ENCODE data around the gene GRIK3. TPM values are rescaled to one million over a fixed set of nuclear protein-coding genes. Genes with fewer than 3 reads are reported as not detected.

GRIK3 gene
- total RNA-seq, 2 donors from 2014 or later, result 0.30 to 0.55 TPM

DNA sequence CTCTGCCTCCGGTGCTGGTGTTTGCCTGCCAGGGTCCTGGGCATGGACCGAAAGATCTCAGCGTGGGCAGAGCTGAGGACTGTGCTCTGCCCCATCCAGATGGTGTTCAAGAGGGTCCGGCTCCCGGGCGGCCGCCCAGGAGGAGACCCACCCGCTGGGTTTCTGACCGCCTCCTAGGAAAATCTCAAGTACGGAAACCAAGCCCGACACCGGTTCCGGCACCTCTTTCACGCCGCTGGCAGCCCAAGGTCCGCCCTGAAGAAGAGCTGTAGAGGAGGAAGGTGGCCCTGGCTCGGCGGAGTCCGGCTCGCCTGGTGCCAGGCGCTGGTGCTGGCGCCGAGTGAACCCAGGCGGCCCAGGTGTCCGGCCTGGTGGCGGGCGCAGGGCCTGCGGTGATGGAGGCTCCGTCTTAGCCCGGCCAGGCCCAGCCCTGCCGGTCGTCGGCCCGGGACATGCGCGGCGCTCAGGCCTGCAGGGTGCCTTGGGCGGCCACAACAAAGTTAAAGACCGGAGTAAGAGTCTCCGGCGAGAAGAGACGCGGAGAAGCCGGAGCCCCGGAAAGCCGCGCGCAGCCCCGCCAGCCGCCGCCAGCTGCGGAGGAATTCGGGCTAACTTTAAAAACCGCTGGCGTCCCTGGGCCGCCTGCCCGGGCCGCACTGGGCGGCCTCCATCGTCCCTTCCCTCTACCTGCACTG is 1.5 kb downstream of the GRIK3 start:
- Histone ChIP-seq H3K4me3 (peak overlapping the region in 1 of 2 donors; percentile 25), H3K4me1 (peaks cover 0 to 31% of the 10 kb centered on the region in 2 donors), H3K36me3 (no peaks in the 10 kb centered on the region), H3K9me3 (no peaks in the 10 kb centered on the region), H3K27ac (no peak overlapping the region), H3K27me3 (peaks cover 19 to 45% of the 10 kb centered on the region in 2 donors)
- TF ChIP-seq, protein P1, sequence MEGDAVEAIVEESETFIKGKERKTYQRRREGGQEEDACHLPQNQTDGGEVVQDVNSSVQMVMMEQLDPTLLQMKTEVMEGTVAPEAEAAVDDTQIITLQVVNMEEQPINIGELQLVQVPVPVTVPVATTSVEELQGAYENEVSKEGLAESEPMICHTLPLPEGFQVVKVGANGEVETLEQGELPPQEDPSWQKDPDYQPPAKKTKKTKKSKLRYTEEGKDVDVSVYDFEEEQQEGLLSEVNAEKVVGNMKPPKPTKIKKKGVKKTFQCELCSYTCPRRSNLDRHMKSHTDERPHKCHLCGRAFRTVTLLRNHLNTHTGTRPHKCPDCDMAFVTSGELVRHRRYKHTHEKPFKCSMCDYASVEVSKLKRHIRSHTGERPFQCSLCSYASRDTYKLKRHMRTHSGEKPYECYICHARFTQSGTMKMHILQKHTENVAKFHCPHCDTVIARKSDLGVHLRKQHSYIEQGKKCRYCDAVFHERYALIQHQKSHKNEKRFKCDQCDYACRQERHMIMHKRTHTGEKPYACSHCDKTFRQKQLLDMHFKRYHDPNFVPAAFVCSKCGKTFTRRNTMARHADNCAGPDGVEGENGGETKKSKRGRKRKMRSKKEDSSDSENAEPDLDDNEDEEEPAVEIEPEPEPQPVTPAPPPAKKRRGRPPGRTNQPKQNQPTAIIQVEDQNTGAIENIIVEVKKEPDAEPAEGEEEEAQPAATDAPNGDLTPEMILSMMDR (IDR thresholded peaks at IDR 0.05), result no peak
- DNase-seq (ENCODE audit: low spot score), result no peak

DNA sequence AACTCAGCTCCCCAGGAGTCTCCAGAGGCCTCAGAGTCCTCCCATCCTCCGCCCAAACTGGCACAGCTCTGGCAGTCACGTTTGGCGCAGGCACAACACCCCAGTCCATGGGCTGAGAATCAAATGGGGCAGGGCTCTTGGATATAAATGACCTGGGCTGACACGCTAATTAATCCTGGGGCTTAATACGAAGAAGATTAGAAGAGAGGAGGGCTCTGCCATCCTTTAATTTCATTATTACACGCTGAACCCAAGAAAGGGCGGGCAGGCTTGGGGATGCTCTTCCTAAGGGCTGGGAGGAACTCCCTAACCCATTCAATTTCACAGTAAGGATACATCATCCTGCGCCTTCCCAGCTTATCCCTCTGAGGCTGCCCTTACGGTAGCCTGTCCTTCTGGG is 2.4 kb downstream of the GRIK3 start:
- peaks cover 19 to 39% of the 10 kb centered on the region in 2 donors for H3K27me3 ChIP-seq
- TF ChIP-seq, protein P1 (IDR thresholded peaks at IDR 0.05), result no peak
- DNase-seq (ENCODE audit: low spot score), result no peak
- H3K27ac ChIP-seq, result no peak overlapping the region
- H3K4me1 ChIP-seq, result peaks cover 0 to 31% of the 10 kb centered on the region in 2 donors
- H3K4me3 ChIP-seq, result no peak overlapping the region
- H3K9me3 ChIP-seq, result no peaks in the 10 kb centered on the region
- no peaks in the 10 kb centered on the region for H3K36me3 ChIP-seq

DNA sequence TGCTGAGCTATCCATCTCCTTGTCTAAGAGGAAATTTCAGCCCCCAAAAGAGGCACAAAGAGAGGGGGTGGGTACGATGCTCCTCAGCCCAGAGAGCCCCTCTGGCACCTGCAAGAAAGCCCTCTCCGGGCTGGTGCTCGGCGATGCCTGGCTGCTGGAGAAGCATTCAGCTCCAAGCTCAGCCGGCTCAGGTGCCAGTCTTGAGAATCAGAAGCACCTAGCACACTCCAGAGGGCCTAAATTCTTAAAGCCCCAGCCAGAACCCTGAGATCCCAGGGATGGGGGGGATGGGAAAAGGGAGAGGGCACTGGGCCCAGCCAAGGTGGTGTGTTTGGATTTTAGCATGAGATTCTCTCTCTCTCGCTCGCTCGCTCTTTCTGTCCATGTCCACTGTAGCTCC is 2.9 kb downstream of the GRIK3 start:
- peaks cover 19 to 35% of the 10 kb centered on the region in 2 donors for H3K27me3 ChIP-seq
- no peaks in the 10 kb centered on the region for H3K9me3 ChIP-seq
- no peaks in the 10 kb centered on the region for H3K36me3 ChIP-seq
- H3K4me1 ChIP-seq, result peaks cover 0 to 26% of the 10 kb centered on the region in 2 donors
- TF ChIP-seq, protein P1 (IDR thresholded peaks at IDR 0.05), result no peak
- no peak overlapping the region for H3K4me3 ChIP-seq
- no peak for DNase-seq (ENCODE audit: low spot score)
- H3K27ac ChIP-seq, result no peak overlapping the region

DNA sequence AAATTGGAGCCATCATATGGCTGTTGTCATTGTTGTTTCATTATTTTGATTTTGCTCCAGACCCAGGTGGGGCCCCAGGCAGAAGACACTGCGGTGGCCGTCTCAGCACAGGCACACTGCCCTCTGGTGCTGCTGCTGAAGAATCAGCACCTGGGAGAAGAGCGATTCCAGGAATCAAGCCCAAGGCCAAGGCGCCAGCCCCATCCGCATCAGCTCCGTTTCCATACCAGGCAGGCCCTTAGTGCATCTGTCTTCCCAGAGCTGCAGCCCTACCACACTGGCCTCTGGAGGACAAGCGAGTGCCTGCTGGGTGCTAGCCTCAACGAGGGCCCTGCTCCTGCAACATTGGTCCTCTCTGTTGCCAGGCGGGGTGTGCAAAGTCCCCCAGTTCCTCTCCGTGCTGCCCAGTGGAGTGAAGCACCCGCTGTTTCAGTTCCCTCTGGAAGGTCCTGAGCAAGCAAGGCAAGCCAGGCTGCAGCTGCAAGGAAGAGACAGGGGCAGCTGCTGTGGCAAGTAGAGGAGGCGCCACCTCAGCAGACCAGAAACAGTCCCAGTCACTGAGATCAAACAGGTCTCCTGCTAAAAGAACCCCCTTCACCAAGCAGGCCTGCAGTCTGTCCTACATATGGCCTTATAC is 5.2 kb downstream of the GRIK3 start:
- TF ChIP-seq, protein P1 (IDR thresholded peaks at IDR 0.05), result no peak
- H3K27ac ChIP-seq, result no peak overlapping the region
- no peak overlapping the region for H3K4me3 ChIP-seq
- H3K36me3 ChIP-seq, result no peaks in the 10 kb centered on the region
- DNase-seq (ENCODE audit: low spot score), result no peak
- H3K9me3 ChIP-seq, result no peaks in the 10 kb centered on the region
- H3K4me1 ChIP-seq, result peaks cover 0 to 13% of the 10 kb centered on the region in 2 donors
- H3K27me3 ChIP-seq, result peaks cover 14 to 22% of the 10 kb centered on the region in 2 donors

DNA sequence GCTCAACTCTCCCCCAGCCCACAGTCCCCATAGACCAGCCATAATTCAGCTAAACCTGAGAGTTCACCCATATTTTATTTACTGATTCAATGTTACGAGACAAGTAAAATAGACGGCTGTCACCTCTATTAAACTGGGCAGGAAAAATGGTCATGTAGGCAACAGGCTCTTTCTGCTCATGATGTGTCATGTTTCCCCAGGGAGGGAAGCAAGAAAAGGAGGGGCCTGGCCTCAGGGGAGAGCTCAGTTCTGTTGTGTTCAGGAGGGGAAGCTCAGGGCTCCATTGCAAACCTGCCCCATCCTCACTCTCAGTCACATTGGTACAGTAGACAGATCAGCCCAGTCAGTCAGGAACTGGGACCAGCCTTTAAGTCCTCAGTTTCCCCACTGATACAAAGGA is 12.8 kb downstream of the GRIK3 start:
- H3K27me3 ChIP-seq, result no peaks in the 10 kb centered on the region
- no peak overlapping the region for H3K4me3 ChIP-seq
- TF ChIP-seq, protein P1 (IDR thresholded peaks at IDR 0.05), result no peak
- no peaks in the 10 kb centered on the region for H3K9me3 ChIP-seq
- no peak overlapping the region for H3K27ac ChIP-seq
- no peaks in the 10 kb centered on the region for H3K4me1 ChIP-seq
- no peaks in the 10 kb centered on the region for H3K36me3 ChIP-seq
- no peak for DNase-seq (ENCODE audit: low spot score)
